Right lobe of liver (tissue), 6 donors: ENCODE measurements around the gene PLOD3. TPM values are rescaled to one million over a fixed set of nuclear protein-coding genes. Genes with fewer than 3 reads are reported as not detected.

Experiments
- ATAC-seq, 4 donors: fragments of 200-7000 bp; cut with Tn5 transposase; one replicate each; pipeline ENCODE4 v1.9.1; 2020; ENCODE audit warnings: mild to moderate bottlenecking in 4 of 4, moderate library complexity in 4 of 4
- DNase-seq, 3 donors: peaks; one replicate each; pipeline ENCODE4 v3.0.0-alpha.2; 2020
- H3K27ac ChIP-seq, 3 donors: fragments of 200-600 bp; one replicate each; pipeline ENCODE4 v1.8.0; 2022
- H3K27me3 ChIP-seq, 2 donors: fragments of 200-600 bp; one replicate each; pipeline ENCODE4 v1.8.0; 2022
- H3K36me3 ChIP-seq, 4 donors: fragments of 200-600 bp; sonication (generic) in 1 of 4; one replicate each; pipeline versions ENCODE4 v1.5.1 to v1.8.0; 2017 to 2022; ENCODE audit warnings: control low read depth in 1 of 4
- H3K4me1 ChIP-seq, 4 donors: fragments of 200-600 bp; sonication (generic) in 1 of 4; one replicate each; pipeline versions ENCODE4 v1.5.1 to v1.8.0; 2017 to 2022; ENCODE audit warnings: control low read depth in 1 of 4
- H3K4me3 ChIP-seq, 3 donors: fragments of 200-600 bp; one replicate each; pipeline ENCODE4 v1.8.0; 2022
- H3K9me3 ChIP-seq, 4 donors: fragments of 200-600 bp; sonication (generic) in 1 of 4; one replicate each; pipeline versions ENCODE4 v1.5.1 to v1.8.0; 2017 to 2022; ENCODE audit warnings: control low read depth in 1 of 4
- CTCF ChIP-seq, 4 donors: fragments of 200-600 bp in 3 of 4; fragments of 450-650 bp in 1 of 4; IDR thresholded peaks; one replicate each; pipeline versions ENCODE4 v1.5.1 to v1.8.0; 2016 to 2022; ENCODE audit warnings: antibody characterized with exemption in 4 of 4, mild to moderate bottlenecking in 2 of 4
- POLR2A ChIP-seq: fragments of 450-650 bp; IDR thresholded peaks from one replicate; pipeline ENCODE4 v1.6.1; 2017; ENCODE audit warnings: antibody characterized with exemption, mild to moderate bottlenecking
- WGBS: methylation state at CpG from one replicate; pipeline ENCODE4 v1.1.6; 2018; ENCODE audit warnings: low coverage, low lambda C conversion rate; ENCODE audit not compliant: insufficient coverage; ENCODE audit errors: missing lambda C conversion rate; 5-methylcytosine and 5-hydroxymethylcytosine counted together
- intact Hi-C, 2 donors: fragments of 100-400 bp; cut with DNase I; formaldehyde crosslinking; loops; one replicate each; pipeline versions ENCODE4 v1.11.2 to v1.14.1; 2022
- total RNA-seq, 6 experiments: library from RNA; depleted of rRNA in 2 of 6; stranded (reverse); fragments of >200 nt in 2 of 6; fragmentation: NEBNext Ultra II Directional in 3 of 6; extraction: Animal tissue kit (Norgen Biotek cat#: 25700) in 3 of 6; gene quantifications; one replicate each; pipeline versions ENCODE4 v1.1.0 to v1.2.4, GENCODE V29; 2016 to 2023
- donor health status: DM: no; HTN: yes; CAD: no.
- donor health status: DM: no; HTN: no; CAD: no.
- donor health status: DM: no; HTN: no; CAD: no.
- donor health status: DM: no; HTN: yes; CAD: no.
- donor health status: DM: no; HTN: yes; CAD: no.

The PLOD3 gene
- total RNA-seq, 6 experiments from 2014 or later: 41.7 to 57.5 (median 54.3) TPM

GRCh38 chr7:101235050-101235449 lies 17.7 kb upstream of the PLOD3 start:
- DNase-seq (no peak), ATAC-seq (no peak)
- WGBS: no CpG with 5 or more reads among the region's 11 CpGs
- Histone ChIP-seq H3K27ac (no peak overlapping the region), H3K27me3 (no peaks in the 10 kb centered on the region), H3K9me3 (no peaks in the 10 kb centered on the region), H3K4me1 (peaks cover 0 to 43% (median 19%) of the 10 kb centered on the region in 4 donors), H3K4me3 (no peak overlapping the region), H3K36me3 (peaks cover 0 to 8% (median 2%) of the 10 kb centered on the region in 4 donors)
- intact Hi-C loops: no loop called here
- TF ChIP-seq POLR2A: no peak
- peak; percentile 21 to 38 (median 30) for TF ChIP-seq CTCF (IDR thresholded peaks at IDR 0.05)

- DNase-seq: no peak
- H3K27me3 ChIP-seq: no peaks in the 10 kb centered on the region
- no peak overlapping the region for H3K27ac ChIP-seq
- H3K36me3 ChIP-seq: peaks cover 0 to 4% (median under 1%) of the 10 kb centered on the region in 4 donors
- no peaks in the 10 kb centered on the region for H3K9me3 ChIP-seq
- no peak for ATAC-seq
- no peak overlapping the region for H3K4me3 ChIP-seq
- intact Hi-C loops: no loop called here
- TF ChIP-seq CTCF (IDR thresholded peaks at IDR 0.05) (no peak), POLR2A (no peak)
- H3K4me1 ChIP-seq: peaks cover 0 to 47% (median 21%) of the 10 kb centered on the region in 4 donors
- 80% methylated on average over 3 of the region's 5 CpGs for WGBS
Measured at GRCh38 chr7:101234636-101235035, 17.3 kb upstream of the PLOD3 start.

GRCh38 chr7:101233907-101234547 lies 16.6 kb upstream of the PLOD3 start:
- Histone ChIP-seq H3K4me1 (peaks cover 0 to 52% (median 22%) of the 10 kb centered on the region in 4 donors), H3K36me3 (peaks cover 0 to 4% (median 0%) of the 10 kb centered on the region in 4 donors), H3K27me3 (no peaks in the 10 kb centered on the region), H3K9me3 (no peaks in the 10 kb centered on the region), H3K4me3 (no peak overlapping the region), H3K27ac (no peak overlapping the region)
- WGBS: 58% methylated on average over 3 of the region's 21 CpGs
- intact Hi-C loops: no loop called here
- ATAC-seq (no peak), DNase-seq (no peak)
- TF ChIP-seq POLR2A: no peak
- no peak for TF ChIP-seq CTCF (IDR thresholded peaks at IDR 0.05)

- ATAC-seq: peak; percentile 56 to 75 (median 65)
- Histone ChIP-seq H3K4me1 (peaks cover 0 to 36% (median 14%) of the 10 kb centered on the region in 4 donors), H3K27me3 (no peaks in the 10 kb centered on the region), H3K27ac (peak overlapping the region; percentile 58 to 81 (median 81)), H3K36me3 (peaks cover 0 to 6% (median 0%) of the 10 kb centered on the region in 4 donors), H3K4me3 (peak overlapping the region; percentile 25 to 50 (median 31)), H3K9me3 (no peaks in the 10 kb centered on the region)
- intact Hi-C loops: no loop called here
- WGBS: 40% methylated on average over 1 of the region's 52 CpGs
- TF ChIP-seq POLR2A: no peak
- TF ChIP-seq CTCF (IDR thresholded peaks at IDR 0.05): no peak
- peak in 2 of 3 donors; percentile 50 to 73 for DNase-seq
Measured at GRCh38 chr7:101232141-101232850, 14.9 kb upstream of the PLOD3 start.
